ENCODE measurements around the gene RDH14. TPM values are rescaled to one million over a fixed set of nuclear protein-coding genes. Genes with fewer than 3 reads are reported as not detected.

The RDH14 gene
- total and polyA plus RNA-seq, 7 donors: 23.9 to 42.6 (median 25.7) TPM

DNA sequence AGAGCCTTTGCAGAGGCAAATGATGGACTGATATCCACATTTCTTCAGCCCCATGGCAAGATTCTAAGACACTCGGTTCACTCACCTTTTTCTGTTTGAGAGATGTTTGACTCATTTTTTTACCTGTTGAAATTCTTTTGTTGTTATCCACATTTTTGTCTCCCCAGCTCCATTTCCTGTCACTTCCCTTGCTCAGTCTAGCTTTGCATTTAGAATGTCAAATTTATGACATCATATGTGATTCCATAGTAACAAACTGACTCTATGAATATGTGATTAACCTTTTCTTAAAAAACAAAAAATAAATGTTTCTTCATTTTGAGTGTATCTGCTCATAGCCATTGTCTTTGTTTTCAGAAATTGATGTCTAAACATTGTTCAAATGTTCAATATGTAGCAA, 28.9 kb upstream of the RDH14 start, which contains the start of gene NT5C1B:
NT5C1B (minus strand) TSS at position 216 of the 400 bp plus-strand sequence; CDS start at position 115, 101 bp downstream.
- intact Hi-C loops (cut with DNase I): no loop called here
- 82 to 92% (median 85%) methylated on average over 1 of the region's 1 CpG for WGBS, 3 donors
- Histone ChIP-seq H3K9me3 (no peaks in the 10 kb centered on the region), H3K27ac (no peak within 1 kb of the TSS), H3K4me3 (no peak within 1 kb of the TSS), H3K27me3 (ENCODE audit: insufficient read depth in 3 of 3, low read length in 2 of 3) (no peaks in the 10 kb centered on the region), H3K36me3 (ENCODE audit: insufficient read depth in 1 of 2, low read depth in 1 of 2) (no peaks in the 10 kb centered on the region), H3K4me1 (no peaks in the 10 kb centered on the region)
- TF ChIP-seq, protein P1, sequence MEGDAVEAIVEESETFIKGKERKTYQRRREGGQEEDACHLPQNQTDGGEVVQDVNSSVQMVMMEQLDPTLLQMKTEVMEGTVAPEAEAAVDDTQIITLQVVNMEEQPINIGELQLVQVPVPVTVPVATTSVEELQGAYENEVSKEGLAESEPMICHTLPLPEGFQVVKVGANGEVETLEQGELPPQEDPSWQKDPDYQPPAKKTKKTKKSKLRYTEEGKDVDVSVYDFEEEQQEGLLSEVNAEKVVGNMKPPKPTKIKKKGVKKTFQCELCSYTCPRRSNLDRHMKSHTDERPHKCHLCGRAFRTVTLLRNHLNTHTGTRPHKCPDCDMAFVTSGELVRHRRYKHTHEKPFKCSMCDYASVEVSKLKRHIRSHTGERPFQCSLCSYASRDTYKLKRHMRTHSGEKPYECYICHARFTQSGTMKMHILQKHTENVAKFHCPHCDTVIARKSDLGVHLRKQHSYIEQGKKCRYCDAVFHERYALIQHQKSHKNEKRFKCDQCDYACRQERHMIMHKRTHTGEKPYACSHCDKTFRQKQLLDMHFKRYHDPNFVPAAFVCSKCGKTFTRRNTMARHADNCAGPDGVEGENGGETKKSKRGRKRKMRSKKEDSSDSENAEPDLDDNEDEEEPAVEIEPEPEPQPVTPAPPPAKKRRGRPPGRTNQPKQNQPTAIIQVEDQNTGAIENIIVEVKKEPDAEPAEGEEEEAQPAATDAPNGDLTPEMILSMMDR (IDR thresholded peaks at IDR 0.05): no peak
- ATAC-seq (no peak), DNase-seq (no peak)

DNA sequence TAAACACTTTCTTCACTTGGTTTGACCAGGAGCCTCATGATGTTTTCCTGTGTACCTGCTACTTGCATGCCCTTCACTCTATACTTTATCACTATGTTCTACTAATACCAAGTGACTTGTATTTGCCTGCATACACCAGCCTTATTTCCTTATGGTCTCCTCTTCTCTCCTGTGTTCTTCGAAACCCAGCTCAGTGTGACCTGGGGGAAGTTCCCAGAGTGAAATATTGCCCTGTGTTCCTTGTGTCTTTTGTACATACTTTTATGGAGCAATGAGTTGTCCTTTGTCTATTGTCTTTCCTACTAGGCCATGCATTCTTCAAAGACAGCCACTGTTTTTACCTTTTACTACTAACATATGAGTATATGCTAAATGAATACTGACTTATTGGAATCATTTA, 28.3 kb upstream of the RDH14 start:
- Histone ChIP-seq H3K27ac (no peak overlapping the region), H3K4me3 (no peak overlapping the region), H3K9me3 (no peaks in the 10 kb centered on the region), H3K27me3 (ENCODE audit: insufficient read depth in 3 of 3, low read length in 2 of 3) (no peaks in the 10 kb centered on the region), H3K36me3 (ENCODE audit: insufficient read depth in 1 of 2, low read depth in 1 of 2) (no peaks in the 10 kb centered on the region), H3K4me1 (no peaks in the 10 kb centered on the region)
- intact Hi-C loops (cut with DNase I): no loop called here
- TF ChIP-seq, protein P1 (IDR thresholded peaks at IDR 0.05): no peak
- 83 to 95% (median 94%) methylated on average over 1 of the region's 1 CpG for WGBS, 3 donors
- ATAC-seq (no peak), DNase-seq (no peak)

DNA sequence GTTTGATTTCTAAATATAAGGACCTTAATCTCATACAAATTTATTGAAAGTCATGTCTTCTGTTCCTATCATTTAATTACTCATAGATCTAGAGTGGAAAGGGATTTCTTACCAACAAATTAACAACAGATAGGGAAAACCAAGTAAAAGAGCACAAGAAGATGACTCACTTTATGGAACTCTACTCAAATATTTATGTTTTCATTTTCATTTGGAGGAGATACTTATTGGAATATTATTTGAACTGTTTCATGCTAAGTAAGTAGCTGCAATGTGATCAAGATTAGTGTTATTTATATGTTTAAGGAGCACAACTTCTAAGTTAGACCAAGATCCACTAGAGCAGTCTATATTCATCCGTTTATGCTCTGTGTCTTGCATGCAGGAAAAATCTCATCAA, 27.6 kb upstream of the RDH14 start:
- Histone ChIP-seq H3K27me3 (ENCODE audit: insufficient read depth in 3 of 3, low read length in 2 of 3) (no peaks in the 10 kb centered on the region), H3K36me3 (ENCODE audit: insufficient read depth in 1 of 2, low read depth in 1 of 2) (no peaks in the 10 kb centered on the region), H3K4me3 (no peak overlapping the region), H3K4me1 (no peaks in the 10 kb centered on the region), H3K9me3 (no peaks in the 10 kb centered on the region), H3K27ac (no peak overlapping the region)
- WGBS, 3 donors: 80 to 90% (median 86%) methylated on average over 1 of the region's 1 CpG
- intact Hi-C loops (cut with DNase I): no loop called here
- TF ChIP-seq, protein P1 (IDR thresholded peaks at IDR 0.05): no peak
- DNase-seq: no peak
- no peak for ATAC-seq

DNA sequence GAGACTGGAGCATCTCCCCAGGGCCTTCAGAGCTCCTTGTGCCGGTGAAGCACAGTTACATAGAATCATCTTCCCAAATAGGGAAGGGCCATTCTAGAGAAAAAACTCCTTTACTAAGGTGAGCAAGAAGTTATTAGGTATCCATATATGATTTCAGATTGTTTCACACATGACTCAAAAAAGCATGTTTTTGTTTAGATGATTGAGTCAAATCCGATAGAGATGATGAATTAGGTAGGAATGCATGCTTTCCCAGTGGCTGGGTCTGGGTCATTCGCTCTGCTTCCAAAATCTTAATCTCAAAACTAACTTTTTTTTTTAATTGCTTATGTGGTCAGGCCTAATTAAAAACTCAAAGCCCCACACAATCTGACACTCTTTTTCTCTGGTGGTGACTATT, 25.1 kb upstream of the RDH14 start:
- DNase-seq: no peak
- intact Hi-C loops (cut with DNase I): no loop called here
- no peaks in the 10 kb centered on the region for H3K9me3 ChIP-seq
- 90 to 94% (median 91%) methylated on average over 3 of the region's 3 CpGs for WGBS, 3 donors
- H3K36me3 ChIP-seq (ENCODE audit: insufficient read depth in 1 of 2, low read depth in 1 of 2): no peaks in the 10 kb centered on the region
- TF ChIP-seq, protein P1 (IDR thresholded peaks at IDR 0.05): no peak
- no peaks in the 10 kb centered on the region for H3K4me1 ChIP-seq
- no peak for ATAC-seq
- no peak overlapping the region for H3K27ac ChIP-seq
- no peak overlapping the region for H3K4me3 ChIP-seq
- H3K27me3 ChIP-seq (ENCODE audit: insufficient read depth in 3 of 3, low read length in 2 of 3): no peaks in the 10 kb centered on the region

DNA sequence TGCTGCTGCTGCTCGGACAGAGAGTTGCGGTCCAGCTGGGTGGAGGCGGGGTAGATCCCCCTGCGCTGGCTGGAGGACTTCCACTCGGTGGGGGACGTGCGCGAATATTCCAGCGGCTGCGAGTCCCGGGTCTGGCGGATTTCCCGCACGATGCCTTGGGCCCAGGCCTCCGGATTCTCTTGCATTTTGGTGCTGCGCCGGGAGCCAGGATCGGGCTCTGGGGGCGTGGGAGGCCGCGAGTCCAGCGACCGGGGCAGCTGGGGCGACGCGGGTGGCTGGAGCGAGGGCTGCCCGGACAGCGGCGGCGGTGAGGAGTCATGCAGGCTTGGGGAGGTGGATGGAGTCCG, 24.1 kb upstream of the RDH14 start:
- DNase-seq: no peak
- WGBS, 3 donors: 86 to 90% (median 86%) methylated on average over 31 to 32 of the region's 32 CpGs
- Histone ChIP-seq H3K27me3 (ENCODE audit: insufficient read depth in 3 of 3, low read length in 2 of 3) (no peaks in the 10 kb centered on the region), H3K9me3 (no peaks in the 10 kb centered on the region), H3K36me3 (ENCODE audit: insufficient read depth in 1 of 2, low read depth in 1 of 2) (no peaks in the 10 kb centered on the region), H3K4me1 (no peaks in the 10 kb centered on the region), H3K4me3 (no peak overlapping the region), H3K27ac (no peak overlapping the region)
- no peak for ATAC-seq
- TF ChIP-seq, protein P1 (IDR thresholded peaks at IDR 0.05): no peak
- intact Hi-C loops (cut with DNase I): no loop called here
